ENCODE data around the gene EPB41. TPM values are rescaled to one million over a fixed set of nuclear protein-coding genes. Genes with fewer than 3 reads are reported as not detected.
"Not testable (repeated sequence)": the region's sequence is repeated elsewhere in the genome, so short reads cannot be mapped to it uniquely, and the experiment has no call there.

The EPB41 gene
- total and polyA plus RNA-seq, 3 experiments from 2014 or later: 89.9 to 96.2 (median 93.6) TPM

GRCh38 chr1:29062157-29062942, 148.0 kb downstream of the EPB41 start:
- Mint-ChIP-seq H3K36me3 (peaks cover 0 to 68% (median 7%) of the 10 kb centered on the region in 3 donors), H3K27me3 (no peaks in the 10 kb centered on the region), H3K4me1 (peaks cover 5 to 14% (median 9%) of the 10 kb centered on the region in 3 donors), H3K4me3 (no peak overlapping the region), H3K9me3 (no peaks in the 10 kb centered on the region), H3K27ac (peak overlapping the region in 3 of 8 donors; percentile 8 to 48 (median 43))
- Histone ChIP-seq H3K36me3 (ENCODE audit: insufficient read depth, low read length) (peaks cover 23% of the 10 kb centered on the region), H3K27me3 (ENCODE audit: insufficient read depth, low read length, poor library complexity, severe bottlenecking) (no peaks in the 10 kb centered on the region), H3K4me3 (ENCODE audit: low read length) (no peak overlapping the region), H3K4me1 (ENCODE audit: insufficient read depth, low read length) (no peaks in the 10 kb centered on the region), H3K27ac (ENCODE audit: low read depth, low read length) (no peak overlapping the region), H3K9me3 (ENCODE audit: low read length) (no peaks in the 10 kb centered on the region)
- ChIA-PET POLR2A (no interaction called here), CTCF (interaction anchor here (1.1 to 1.6 kb wide), 2 partner anchors 11 to 135 kb away, joined by 3 to 4 read pairs; no protein-coding TSS in a partner anchor)
- DNase-seq: no peak

GRCh38 chr1:29064064-29064463, 149.7 kb downstream of the EPB41 start:
- H3K36me3 ChIP-seq (ENCODE audit: insufficient read depth, low read length): peaks cover 36% of the 10 kb centered on the region
- H3K4me1 Mint-ChIP-seq: peaks cover 9 to 20% (median 12%) of the 10 kb centered on the region in 3 donors

GRCh38 chr1:29077155-29077554, 162.8 kb downstream of the EPB41 start:
- H3K27ac ChIP-seq (ENCODE audit: low read depth, low read length): no peak overlapping the region
- H3K4me3 Mint-ChIP-seq: no peak overlapping the region
- H3K4me1 ChIP-seq (ENCODE audit: insufficient read depth, low read length): no peaks in the 10 kb centered on the region
- POLR2A ChIA-PET: no interaction called here
- H3K4me3 ChIP-seq (ENCODE audit: low read length): no peak overlapping the region
- peaks cover 5% of the 10 kb centered on the region for H3K36me3 ChIP-seq (ENCODE audit: insufficient read depth, low read length)
- H3K36me3 Mint-ChIP-seq: peaks cover 0 to 67% (median 7%) of the 10 kb centered on the region in 3 donors
- no peaks in the 10 kb centered on the region for H3K27me3 Mint-ChIP-seq
- H3K9me3 Mint-ChIP-seq: no peaks in the 10 kb centered on the region
- H3K27ac Mint-ChIP-seq: no peak overlapping the region
- no peaks in the 10 kb centered on the region for H3K9me3 ChIP-seq (ENCODE audit: low read length)
- CTCF ChIA-PET: interaction anchor here (1.5 kb wide), 1 partner anchor 137 kb away, joined by 3 read pairs; no protein-coding TSS in a partner anchor
- H3K4me1 Mint-ChIP-seq: no peaks in the 10 kb centered on the region
- H3K27me3 ChIP-seq (ENCODE audit: insufficient read depth, low read length, poor library complexity, severe bottlenecking): no peaks in the 10 kb centered on the region
- no peak for DNase-seq

More at GRCh38 chr1:29064064-29064463, 149.7 kb downstream of the EPB41 start:
- Histone ChIP-seq H3K27me3 (ENCODE audit: insufficient read depth, low read length, poor library complexity, severe bottlenecking) (no peaks in the 10 kb centered on the region), H3K9me3 (ENCODE audit: low read length) (no peaks in the 10 kb centered on the region), H3K4me3 (ENCODE audit: low read length) (no peak overlapping the region), H3K27ac (ENCODE audit: low read depth, low read length) (no peak overlapping the region), H3K4me1 (ENCODE audit: insufficient read depth, low read length) (no peaks in the 10 kb centered on the region)
- no peak for DNase-seq
- H3K36me3 Mint-ChIP-seq: peaks cover 0 to 69% (median 15%) of the 10 kb centered on the region in 3 donors
- H3K27ac Mint-ChIP-seq: peak overlapping the region in 3 of 8 donors; percentile 21 to 50 (median 41)
- H3K4me3 Mint-ChIP-seq: no peak overlapping the region
- H3K27me3 Mint-ChIP-seq: no peaks in the 10 kb centered on the region
- no peaks in the 10 kb centered on the region for H3K9me3 Mint-ChIP-seq
- POLR2A ChIA-PET: no interaction called here
- CTCF ChIA-PET: interaction anchor here (1.6 kb wide), 1 partner anchor 133 kb away, joined by 3 read pairs; no protein-coding TSS in a partner anchor

- H3K4me1 Mint-ChIP-seq; H3K4me3 ChIP-seq (ENCODE audit: low read length); H3K9me3 ChIP-seq (ENCODE audit: low read length); H3K27ac ChIP-seq (ENCODE audit: low read depth, low read length); H3K27me3 ChIP-seq (ENCODE audit: insufficient read depth, low read length, poor library complexity, severe bottlenecking); DNase-seq; POLR2A ChIA-PET; H3K4me1 ChIP-seq (ENCODE audit: insufficient read depth, low read length); H3K27me3 Mint-ChIP-seq; CTCF ChIA-PET; H3K4me3 Mint-ChIP-seq; H3K9me3 Mint-ChIP-seq; H3K36me3 ChIP-seq (ENCODE audit: insufficient read depth, low read length): not testable (repeated sequence)
- peaks cover 0 to 68% (median 1%) of the 10 kb centered on the region in 3 donors for H3K36me3 Mint-ChIP-seq
- peak overlapping the region in 2 of 8 donors; percentile 29 to 54 for H3K27ac Mint-ChIP-seq
Measured at GRCh38 chr1:29079916-29080629, 165.7 kb downstream of the EPB41 start.

GRCh38 chr1:29081201-29081600, 166.8 kb downstream of the EPB41 start:
- no peaks in the 10 kb centered on the region for H3K27me3 ChIP-seq (ENCODE audit: insufficient read depth, low read length, poor library complexity, severe bottlenecking)
- Mint-ChIP-seq H3K36me3 (peaks cover 0 to 67% (median 1%) of the 10 kb centered on the region in 3 donors), H3K4me3 (no peak overlapping the region), H3K4me1 (peaks cover 0 to 5% (median 0%) of the 10 kb centered on the region in 3 donors), H3K9me3 (no peaks in the 10 kb centered on the region), H3K27ac (no peak overlapping the region), H3K27me3 (no peaks in the 10 kb centered on the region)
- POLR2A ChIA-PET: no interaction called here
- no peaks in the 10 kb centered on the region for H3K4me1 ChIP-seq (ENCODE audit: insufficient read depth, low read length)
- CTCF ChIA-PET: interaction anchor here (1.0 to 1.7 kb wide), 2 partner anchors 10 to 199 kb away, joined by 3 to 5 read pairs; no protein-coding TSS in a partner anchor
- no peaks in the 10 kb centered on the region for H3K9me3 ChIP-seq (ENCODE audit: low read length)
- DNase-seq: no peak
- no peak overlapping the region for H3K27ac ChIP-seq (ENCODE audit: low read depth, low read length)
- H3K36me3 ChIP-seq (ENCODE audit: insufficient read depth, low read length): no peaks in the 10 kb centered on the region
- no peak overlapping the region for H3K4me3 ChIP-seq (ENCODE audit: low read length)

GRCh38 chr1:29082519-29082918, 168.2 kb downstream of the EPB41 start:
- no peaks in the 10 kb centered on the region for H3K27me3 Mint-ChIP-seq
- H3K36me3 Mint-ChIP-seq: peaks cover 0 to 62% (median 1%) of the 10 kb centered on the region in 3 donors
- no peak for DNase-seq
- H3K9me3 ChIP-seq (ENCODE audit: low read length): no peaks in the 10 kb centered on the region
- no peak overlapping the region for H3K4me3 Mint-ChIP-seq
- POLR2A ChIA-PET: no interaction called here
- CTCF ChIA-PET: interaction anchor here (1.0 to 1.7 kb wide), 2 partner anchors 9 to 200 kb away, joined by 3 to 5 read pairs; no protein-coding TSS in a partner anchor
- no peaks in the 10 kb centered on the region for H3K27me3 ChIP-seq (ENCODE audit: insufficient read depth, low read length, poor library complexity, severe bottlenecking)
- H3K9me3 Mint-ChIP-seq: no peaks in the 10 kb centered on the region
- H3K27ac Mint-ChIP-seq: peak overlapping the region in 1 of 8 donors; percentile 15
- no peak overlapping the region for H3K4me3 ChIP-seq (ENCODE audit: low read length)
- H3K36me3 ChIP-seq (ENCODE audit: insufficient read depth, low read length): no peaks in the 10 kb centered on the region
- no peaks in the 10 kb centered on the region for H3K4me1 ChIP-seq (ENCODE audit: insufficient read depth, low read length)
- no peak overlapping the region for H3K27ac ChIP-seq (ENCODE audit: low read depth, low read length)
- peaks cover 0 to 5% (median 0%) of the 10 kb centered on the region in 3 donors for H3K4me1 Mint-ChIP-seq

GRCh38 chr1:29083317-29084195, 169.2 kb downstream of the EPB41 start:
- no peak for DNase-seq
- Histone ChIP-seq H3K27me3 (ENCODE audit: insufficient read depth, low read length, poor library complexity, severe bottlenecking) (no peaks in the 10 kb centered on the region), H3K4me1 (ENCODE audit: insufficient read depth, low read length) (no peaks in the 10 kb centered on the region), H3K27ac (ENCODE audit: low read depth, low read length) (no peak overlapping the region), H3K9me3 (ENCODE audit: low read length) (no peaks in the 10 kb centered on the region), H3K36me3 (ENCODE audit: insufficient read depth, low read length) (peaks cover 4% of the 10 kb centered on the region), H3K4me3 (ENCODE audit: low read length) (no peak overlapping the region)
- Mint-ChIP-seq H3K4me1 (peaks cover 0 to 5% (median 0%) of the 10 kb centered on the region in 3 donors), H3K9me3 (no peaks in the 10 kb centered on the region), H3K27ac (peak overlapping the region in 4 of 8 donors; percentile 9 to 88 (median 28)), H3K27me3 (no peaks in the 10 kb centered on the region), H3K36me3 (peaks cover 0 to 61% (median 2%) of the 10 kb centered on the region in 3 donors), H3K4me3 (no peak overlapping the region)
- ChIA-PET CTCF (no interaction called here), POLR2A (no interaction called here)

All from CD8-positive, alpha-beta memory T cell (primary cell).